Activated T-helper 1 cell treated with anti-CD3 and anti-CD28 coated beads, Interleukin-12 subunit alpha, Interleukin-12 subunit beta, Interleukin-2, Interleukin-4 antibody, amounts not matched to agents 30 ng/mL and 10 ng/mL and 1 ng/mL, durations not matched to agents 14 hours and 24 hours and 36 hours (primary cell): Measurements from ENCODE around the gene EPHX1. TPM values are rescaled to one million over a fixed set of nuclear protein-coding genes. Genes with fewer than 3 reads are reported as not detected.
"Not testable (repeated sequence)": the region's sequence is repeated elsewhere in the genome, so short reads cannot be mapped to it uniquely, and the experiment has no call there.

Source experiments
- DNase-seq: peaks from one replicate; pipeline ENCODE4 v3.0.0; 2021; ENCODE audit warnings: low spot score
- H3K27ac Mint-ChIP-seq: one replicate; pipeline ENCODE4 v1.8.0; 2021; ENCODE audit warnings: mild to moderate bottlenecking, mixed read lengths
- H3K27me3 Mint-ChIP-seq: one replicate; pipeline ENCODE4 v1.8.0; 2022; ENCODE audit warnings: mild to moderate bottlenecking, moderate library complexity, mixed read lengths; ENCODE audit not compliant: insufficient read depth
- H3K36me3 Mint-ChIP-seq: one replicate; pipeline ENCODE4 v1.8.0; 2021; ENCODE audit warnings: low read depth, mixed read lengths
- H3K4me1 Mint-ChIP-seq: one replicate; pipeline ENCODE4 v1.8.0; 2021; ENCODE audit warnings: low read depth, mixed read lengths
- H3K4me3 Mint-ChIP-seq: one replicate; pipeline ENCODE4 v1.8.0; 2021; ENCODE audit warnings: mild to moderate bottlenecking, moderate library complexity, mixed read lengths
- H3K9me3 Mint-ChIP-seq: one replicate; pipeline ENCODE4 v1.8.0; 2021; ENCODE audit warnings: mixed read lengths
- intact Hi-C: fragments of 100-400 bp; cut with micrococcal nuclease; formaldehyde crosslinking; loops from one replicate; pipeline ENCODE4 v1.15.1; 2024
- total RNA-seq: library from RNA; stranded (reverse); gene quantifications from 2 replicates; pipeline ENCODE4 v1.2.3, GENCODE V29; 2022

Gene EPHX1
- total RNA-seq, 1 donor from 2014 or later, result 1.6 TPM

DNA sequence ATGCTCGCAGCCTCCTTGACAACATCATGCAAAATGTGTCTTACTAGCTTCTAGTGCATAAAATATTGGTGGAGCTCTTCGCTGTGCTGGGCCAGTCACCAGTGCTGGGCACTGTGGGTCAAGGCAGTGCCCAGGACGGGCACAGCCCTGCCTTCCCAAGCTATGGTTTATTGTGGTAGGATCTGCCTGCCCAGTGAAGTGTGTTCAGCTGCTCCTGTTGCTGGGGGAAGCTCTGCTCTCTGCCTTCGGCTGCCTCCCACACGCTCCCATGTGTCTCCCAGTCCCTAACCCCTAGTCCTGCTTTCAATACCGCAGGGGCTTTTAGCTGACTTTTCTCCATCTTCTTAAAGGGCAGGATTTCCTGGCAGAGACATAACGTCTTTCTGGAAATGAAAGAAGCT is 15.7 kb downstream of the EPHX1 start:
- H3K9me3 Mint-ChIP-seq, result no peaks in the 10 kb centered on the region
- H3K27ac Mint-ChIP-seq, result no peak overlapping the region

DNA sequence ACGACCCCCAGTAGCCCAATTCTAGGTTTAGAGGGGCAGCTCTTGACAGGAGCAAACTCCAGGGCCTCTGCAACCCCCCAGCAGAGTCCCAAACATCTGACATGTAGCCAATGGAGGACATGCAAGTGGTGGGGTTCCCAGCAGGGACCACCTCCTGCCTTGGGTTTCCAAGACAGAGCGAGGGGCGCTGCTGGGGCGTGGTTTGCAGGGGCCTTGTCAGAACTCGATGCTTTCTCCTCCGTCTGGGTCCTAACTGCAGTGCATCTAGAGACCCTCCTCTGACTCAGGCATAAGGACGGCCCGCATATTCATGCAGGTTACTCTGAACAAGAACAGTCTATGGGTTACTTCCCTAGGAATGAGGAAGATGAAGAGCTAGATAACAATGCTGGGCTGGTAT is 17.2 kb downstream of the EPHX1 start:
- intact Hi-C loops, result no loop called here
- Mint-ChIP-seq H3K4me1 (no peaks in the 10 kb centered on the region), H3K4me3 (no peak overlapping the region), H3K27ac (no peak overlapping the region), H3K36me3 (no peaks in the 10 kb centered on the region), H3K27me3 (no peaks in the 10 kb centered on the region), H3K9me3 (no peaks in the 10 kb centered on the region)
- DNase-seq, result no peak

More for the DNA sequence above, 15.7 kb downstream of the EPHX1 start:
- H3K4me3 Mint-ChIP-seq, result no peak overlapping the region
- H3K4me1 Mint-ChIP-seq, result no peaks in the 10 kb centered on the region
- DNase-seq, result no peak
- H3K27me3 Mint-ChIP-seq, result peaks cover 3% of the 10 kb centered on the region
- H3K36me3 Mint-ChIP-seq, result no peaks in the 10 kb centered on the region
- intact Hi-C loops, result no loop called here

DNA sequence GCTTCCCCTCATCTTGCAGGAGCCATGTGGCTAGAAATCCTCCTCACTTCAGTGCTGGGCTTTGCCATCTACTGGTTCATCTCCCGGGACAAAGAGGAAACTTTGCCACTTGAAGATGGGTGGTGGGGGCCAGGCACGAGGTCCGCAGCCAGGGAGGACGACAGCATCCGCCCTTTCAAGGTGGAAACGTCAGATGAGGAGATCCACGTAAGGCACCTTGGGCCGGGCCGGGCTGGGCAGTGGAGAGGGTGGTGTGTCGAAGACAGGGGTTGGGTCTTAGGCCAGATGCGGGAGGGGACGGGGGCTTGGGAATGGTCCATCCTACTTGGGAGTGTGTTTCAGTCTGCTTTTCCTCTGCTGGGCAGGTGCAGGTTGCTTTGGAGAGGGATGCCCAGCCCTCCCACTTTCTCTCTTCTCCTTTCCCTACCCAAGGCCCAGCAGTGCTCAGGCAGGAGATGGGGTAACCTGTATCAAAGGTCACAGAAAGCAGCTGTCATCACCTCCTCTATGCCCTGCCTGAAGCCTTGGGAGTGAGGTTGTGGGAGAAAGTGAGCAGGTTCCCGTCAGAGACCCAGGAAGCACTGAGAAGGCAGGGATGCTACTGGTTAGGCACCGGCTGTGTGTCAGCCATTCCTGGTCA is 18.9 kb downstream of the EPHX1 start:
- Mint-ChIP-seq H3K4me3 (no peak overlapping the region), H3K27me3 (no peaks in the 10 kb centered on the region), H3K4me1 (no peaks in the 10 kb centered on the region), H3K27ac (no peak overlapping the region), H3K36me3 (no peaks in the 10 kb centered on the region), H3K9me3 (no peaks in the 10 kb centered on the region)
- DNase-seq, result no peak
- intact Hi-C loops, result no loop called here

DNA sequence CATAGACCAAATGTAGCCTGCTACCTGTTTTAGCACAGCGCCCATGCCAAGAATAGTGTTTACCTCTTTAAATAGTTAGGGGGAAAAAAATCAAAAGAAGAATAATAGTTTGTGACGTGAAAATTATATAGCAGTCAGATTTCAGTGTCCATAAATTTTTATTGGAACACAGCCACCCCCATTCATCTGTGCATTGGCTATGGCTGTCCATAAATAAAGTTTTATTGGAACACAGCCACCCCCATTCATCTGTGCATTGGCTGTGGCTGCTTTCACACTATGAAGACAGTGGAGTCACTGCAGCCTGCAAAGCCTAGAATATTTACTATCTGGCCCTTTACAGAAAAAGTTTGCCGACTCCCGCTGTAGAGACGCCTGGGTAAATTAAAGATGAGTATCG is 20.9 kb downstream of the EPHX1 start:
- no peak overlapping the region for H3K4me3 Mint-ChIP-seq
- H3K27ac Mint-ChIP-seq, result no peak overlapping the region
- no peaks in the 10 kb centered on the region for H3K36me3 Mint-ChIP-seq
- intact Hi-C loops, result no loop called here
- DNase-seq, result no peak
- H3K9me3 Mint-ChIP-seq, result no peaks in the 10 kb centered on the region
- no peaks in the 10 kb centered on the region for H3K4me1 Mint-ChIP-seq
- no peaks in the 10 kb centered on the region for H3K27me3 Mint-ChIP-seq

DNA sequence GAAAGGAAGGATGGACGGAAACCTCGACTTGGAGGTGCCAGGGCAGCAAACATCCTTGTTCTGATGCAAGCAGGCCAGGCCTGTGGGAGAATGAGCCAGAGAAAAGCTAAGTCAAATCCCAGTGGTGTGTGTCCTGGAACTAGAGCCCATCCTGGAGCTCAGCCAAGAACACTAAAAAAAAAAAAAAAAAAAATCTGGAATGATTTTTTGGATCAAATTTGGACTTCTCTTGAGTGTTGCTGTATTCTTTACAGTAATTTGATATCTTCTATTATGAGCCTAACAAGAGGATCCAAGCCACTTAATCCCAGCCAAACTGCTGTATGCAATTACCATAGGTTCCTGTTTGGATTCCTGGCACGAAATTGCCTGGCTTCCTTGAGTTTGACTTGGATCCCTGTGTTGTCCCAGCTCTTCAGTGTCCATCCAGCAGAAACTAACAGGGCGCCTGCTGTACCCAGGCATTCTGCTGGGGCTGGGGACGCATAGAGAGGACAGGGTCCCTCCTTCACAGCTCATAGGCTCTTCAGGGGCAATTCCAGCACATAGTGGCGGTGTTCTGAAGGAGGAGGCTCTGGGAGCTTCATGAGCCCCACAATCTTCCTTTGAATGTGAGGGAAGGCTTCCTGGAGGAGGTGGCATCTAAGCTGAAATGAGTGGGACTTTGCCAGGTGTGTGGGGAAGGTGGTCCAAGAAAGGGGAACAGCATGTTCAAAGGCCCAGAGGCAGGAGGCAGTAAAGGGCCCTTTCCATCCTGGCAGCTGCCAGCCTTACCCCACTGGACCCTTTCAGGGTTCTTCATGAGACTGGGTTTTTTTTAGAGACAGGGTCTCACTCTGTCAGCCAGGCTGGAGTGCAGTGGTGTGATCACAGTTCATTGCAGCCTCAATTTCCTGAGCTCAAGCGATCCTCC is 24.7 kb downstream of the EPHX1 start:
- Mint-ChIP-seq H3K27ac (no peak overlapping the region), H3K27me3 (no peaks in the 10 kb centered on the region), H3K4me1 (no peaks in the 10 kb centered on the region), H3K9me3 (no peaks in the 10 kb centered on the region), H3K4me3 (no peak overlapping the region), H3K36me3 (no peaks in the 10 kb centered on the region)
- no peak for DNase-seq
- intact Hi-C loops, result no loop called here

DNA sequence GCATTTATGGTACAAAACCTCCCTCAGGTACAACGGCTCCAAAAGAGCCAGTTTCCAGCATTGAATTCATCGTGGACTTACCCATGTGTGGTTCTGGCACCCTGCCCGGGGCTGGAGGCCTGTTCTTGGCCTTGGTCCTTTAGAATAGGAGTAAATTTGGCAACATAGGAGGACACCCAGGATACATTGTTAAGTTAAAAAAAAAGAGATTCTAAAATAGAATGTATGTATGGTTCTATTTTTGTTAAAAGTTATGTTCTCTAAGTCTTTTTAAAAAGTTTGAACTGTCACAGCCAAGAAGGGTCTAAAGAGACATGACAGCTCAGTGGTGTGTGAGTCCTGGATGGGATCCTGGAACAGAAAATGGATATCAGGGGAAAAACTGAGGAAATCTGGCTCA is 25.9 kb downstream of the EPHX1 start:
- no peak overlapping the region for H3K4me3 Mint-ChIP-seq
- H3K27ac Mint-ChIP-seq, result no peak overlapping the region
- intact Hi-C loops, result no loop called here
- DNase-seq, result no peak
- H3K27me3 Mint-ChIP-seq, result no peaks in the 10 kb centered on the region
- H3K36me3 Mint-ChIP-seq, result no peaks in the 10 kb centered on the region
- H3K9me3 Mint-ChIP-seq, result no peaks in the 10 kb centered on the region
- no peaks in the 10 kb centered on the region for H3K4me1 Mint-ChIP-seq

DNA sequence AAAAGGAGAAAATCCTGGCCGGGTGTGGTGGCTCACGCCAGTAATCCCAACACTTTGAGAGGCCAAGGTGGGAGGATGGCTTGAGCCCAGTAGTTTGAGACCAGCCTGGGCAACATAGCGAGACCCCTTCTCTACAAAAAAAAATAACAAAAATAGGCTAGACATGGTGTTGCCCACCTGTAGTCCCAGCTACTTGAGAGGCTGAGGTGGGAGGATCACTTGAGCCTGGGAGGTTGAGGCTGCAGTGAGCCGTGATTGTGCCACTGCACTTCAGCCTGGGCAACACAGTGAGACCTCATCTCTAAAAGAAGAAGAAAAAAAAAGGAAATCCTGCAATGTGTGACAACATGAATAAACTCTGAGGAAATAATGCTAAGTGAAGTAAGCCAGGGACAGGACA is 26.4 kb downstream of the EPHX1 start:
- H3K27ac Mint-ChIP-seq, H3K4me3 Mint-ChIP-seq, DNase-seq, H3K27me3 Mint-ChIP-seq, intact Hi-C loops, H3K4me1 Mint-ChIP-seq, H3K36me3 Mint-ChIP-seq, H3K9me3 Mint-ChIP-seq: not testable (repeated sequence)

DNA sequence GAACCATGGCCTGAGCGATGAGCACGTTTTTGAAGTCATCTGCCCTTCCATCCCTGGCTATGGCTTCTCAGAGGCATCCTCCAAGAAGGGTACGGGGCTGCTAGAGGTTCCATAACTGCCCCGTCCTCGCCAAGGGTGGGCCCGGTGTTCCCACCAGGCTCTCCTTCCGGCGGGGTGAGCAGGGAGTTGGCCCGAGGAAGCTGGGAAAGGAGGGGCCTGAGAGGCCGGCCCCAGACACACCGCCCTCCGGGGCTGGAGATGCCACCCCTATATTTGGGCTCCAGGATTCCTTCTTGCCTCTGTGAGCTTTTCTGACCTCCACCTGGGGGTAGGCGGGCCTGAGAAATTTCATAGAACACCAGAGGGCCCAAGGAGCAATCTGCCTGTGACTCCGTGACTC is 28.9 kb downstream of the EPHX1 start:
- Mint-ChIP-seq H3K4me3 (no peak overlapping the region), H3K27ac (no peak overlapping the region), H3K36me3 (no peaks in the 10 kb centered on the region), H3K27me3 (no peaks in the 10 kb centered on the region), H3K4me1 (no peaks in the 10 kb centered on the region), H3K9me3 (no peaks in the 10 kb centered on the region)
- intact Hi-C loops, result no loop called here
- DNase-seq, result no peak

DNA sequence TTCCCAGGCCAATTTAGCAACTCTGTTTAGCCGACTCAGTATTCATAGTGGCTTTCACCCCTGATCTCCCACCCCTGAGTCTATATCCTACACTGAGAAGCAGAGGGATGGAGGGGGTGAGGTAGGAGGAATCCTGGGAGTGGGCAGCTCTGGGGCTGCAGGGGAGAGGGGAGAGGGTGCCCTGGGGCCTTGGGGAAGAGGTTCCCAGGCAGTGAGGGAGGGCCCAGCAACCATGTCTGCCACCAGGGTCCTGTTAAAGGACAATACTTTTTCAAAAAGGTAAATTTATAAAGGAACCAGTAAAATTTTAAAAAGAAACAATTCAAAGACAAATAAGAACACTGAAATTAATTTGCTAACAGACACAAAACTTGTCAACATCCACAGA is 30.3 kb downstream of the EPHX1 start:
- H3K36me3 Mint-ChIP-seq, result no peaks in the 10 kb centered on the region
- intact Hi-C loops, result no loop called here

DNA sequence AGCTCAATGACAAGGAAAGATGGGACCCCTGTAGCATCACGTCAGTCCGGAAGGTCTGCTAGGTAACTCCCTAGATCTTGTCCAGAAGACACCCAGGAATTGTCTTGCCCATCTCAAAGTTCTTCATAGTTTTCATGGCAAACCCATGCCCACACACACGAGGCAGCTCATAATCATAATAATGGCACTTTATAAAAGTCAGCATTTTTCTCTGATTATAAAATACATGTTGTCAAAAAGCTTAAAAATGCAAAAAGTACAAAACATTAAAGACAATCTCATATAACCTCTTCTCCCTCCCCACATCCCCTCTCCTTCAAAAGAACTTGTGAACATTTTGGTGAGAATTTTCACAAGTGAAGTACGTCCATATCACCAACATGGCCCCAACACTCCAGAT is 30.8 kb downstream of the EPHX1 start:
- no peaks in the 10 kb centered on the region for H3K27me3 Mint-ChIP-seq
- H3K4me1 Mint-ChIP-seq, result no peaks in the 10 kb centered on the region
- no peaks in the 10 kb centered on the region for H3K36me3 Mint-ChIP-seq
- H3K4me3 Mint-ChIP-seq, result no peak overlapping the region
- H3K9me3 Mint-ChIP-seq, result no peaks in the 10 kb centered on the region
- H3K27ac Mint-ChIP-seq, result no peak overlapping the region
- intact Hi-C loops, result no loop called here
- DNase-seq, result no peak

More for the DNA sequence above, 30.3 kb downstream of the EPHX1 start:
- DNase-seq, result no peak
- H3K4me3 Mint-ChIP-seq, result no peak overlapping the region
- H3K27ac Mint-ChIP-seq, result no peak overlapping the region
- H3K9me3 Mint-ChIP-seq, result no peaks in the 10 kb centered on the region
- H3K27me3 Mint-ChIP-seq, result no peaks in the 10 kb centered on the region
- no peaks in the 10 kb centered on the region for H3K4me1 Mint-ChIP-seq

DNA sequence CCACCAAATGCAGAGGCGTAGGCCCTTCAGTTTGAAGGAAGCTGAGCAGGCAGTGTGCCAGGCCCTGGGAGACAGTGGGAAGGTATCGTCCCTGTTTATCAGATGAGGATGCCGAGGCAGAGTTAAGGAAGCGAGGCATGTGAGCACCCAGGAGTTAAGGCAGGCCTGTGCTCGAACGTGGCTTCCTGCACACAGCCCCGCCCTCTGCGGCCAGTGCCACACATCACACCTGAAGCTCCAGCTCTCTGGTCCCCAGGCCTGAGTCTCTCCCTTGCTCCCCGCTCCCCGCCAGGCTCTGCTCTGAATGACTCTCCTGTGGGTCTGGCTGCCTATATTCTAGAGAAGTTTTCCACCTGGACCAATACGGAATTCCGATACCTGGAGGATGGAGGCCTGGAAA is 32.1 kb downstream of the EPHX1 start:
- Mint-ChIP-seq H3K27ac (no peak overlapping the region), H3K9me3 (no peaks in the 10 kb centered on the region), H3K4me1 (no peaks in the 10 kb centered on the region), H3K4me3 (no peak overlapping the region), H3K27me3 (no peaks in the 10 kb centered on the region), H3K36me3 (peaks cover 8% of the 10 kb centered on the region)
- DNase-seq, result no peak
- intact Hi-C loops, result no loop called here

DNA sequence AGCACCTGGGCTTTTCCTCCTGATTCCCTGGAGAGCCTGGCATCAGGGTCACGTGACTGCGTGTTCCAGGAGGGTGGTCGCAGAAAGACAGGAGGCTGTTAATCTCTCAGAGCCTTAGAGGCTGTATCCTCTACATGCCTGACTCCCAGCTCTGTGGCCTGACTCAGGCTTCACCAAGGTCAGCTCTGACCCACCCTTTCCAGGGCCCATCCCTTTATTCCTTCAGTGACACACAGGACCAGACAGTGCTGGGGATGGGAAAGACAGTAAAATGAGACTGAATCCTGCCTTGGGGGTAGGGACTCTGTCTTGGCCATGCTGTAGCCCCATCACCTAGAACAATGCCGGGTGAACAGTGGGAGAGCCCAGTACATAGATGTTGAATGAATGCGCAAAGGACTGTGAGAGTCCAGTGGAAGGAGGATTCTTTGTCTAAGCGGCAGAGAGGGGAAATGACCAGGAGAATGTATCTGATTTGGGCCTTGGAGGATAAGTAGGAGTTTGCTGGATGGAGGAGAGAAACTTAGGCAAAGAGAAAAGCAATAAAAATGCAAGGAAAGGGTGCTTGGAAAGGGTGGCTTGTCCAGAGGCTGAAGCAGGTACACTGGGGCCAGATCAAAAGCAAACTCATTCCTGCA is 33.0 kb downstream of the EPHX1 start:
- peaks cover 10% of the 10 kb centered on the region for H3K36me3 Mint-ChIP-seq
- intact Hi-C loops, result no loop called here
- H3K4me3 Mint-ChIP-seq, result no peak overlapping the region

DNA sequence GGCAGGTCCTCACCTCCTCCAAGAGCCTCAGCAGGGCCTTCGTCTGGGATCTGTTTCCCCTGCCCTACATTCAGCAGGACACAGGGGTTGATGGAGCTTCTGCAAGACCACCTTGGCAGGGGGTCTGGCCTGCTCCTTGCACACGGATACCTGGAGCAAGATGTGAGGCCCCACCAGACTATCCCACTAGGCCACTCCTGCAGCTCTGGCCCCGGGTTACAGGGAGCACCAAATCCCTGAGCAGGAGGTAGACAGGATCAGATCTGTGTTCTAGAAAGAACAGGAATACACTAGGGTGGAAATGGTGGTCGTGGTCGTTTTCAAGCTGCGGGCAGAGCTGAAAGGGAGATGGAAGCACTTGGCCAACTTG is 33.5 kb downstream of the EPHX1 start:
- no peaks in the 10 kb centered on the region for H3K9me3 Mint-ChIP-seq
- intact Hi-C loops, result no loop called here
- DNase-seq, result no peak
- no peak overlapping the region for H3K4me3 Mint-ChIP-seq
- peaks cover 5% of the 10 kb centered on the region for H3K4me1 Mint-ChIP-seq
- peaks cover 15% of the 10 kb centered on the region for H3K36me3 Mint-ChIP-seq
- no peaks in the 10 kb centered on the region for H3K27me3 Mint-ChIP-seq
- H3K27ac Mint-ChIP-seq, result no peak overlapping the region

More for the DNA sequence above, 33.0 kb downstream of the EPHX1 start:
- Mint-ChIP-seq H3K9me3 (no peaks in the 10 kb centered on the region), H3K27me3 (no peaks in the 10 kb centered on the region), H3K4me1 (peaks cover under 1% of the 10 kb centered on the region), H3K27ac (no peak overlapping the region)
- no peak for DNase-seq
